Activated B cell treated with CpG ODN at 0.5 μM for 24 hours (primary cell): ENCODE results near the gene TMEM232. TPM values are rescaled to one million over a fixed set of nuclear protein-coding genes. Genes with fewer than 3 reads are reported as not detected.

ENCODE experiments used
- ATAC-seq: fragments of 200-7000 bp; cut with Tn5 transposase; one replicate; pipeline ENCODE4 v1.10.0; 2021; ENCODE audit warnings: low read depth, mild to moderate bottlenecking, moderate library complexity
- CTCF ChIA-PET: fragments of 350-600 bp; sonication (Branson Sonifier 250); formaldehyde crosslinking; loops from one replicate; lab custom pipeline; 2021; ENCODE audit warnings: antibody characterized with exemption; lab: Charles Lee
- POLR2A ChIA-PET: fragments of 350-600 bp; sonication (Branson Sonifier 250); formaldehyde crosslinking; loops from one replicate; lab custom pipeline; 2021; ENCODE audit warnings: antibody characterized with exemption; lab: Charles Lee
- DNase-seq: peaks from one replicate; pipeline ENCODE4 v3.0.0; 2022
- H3K27ac Mint-ChIP-seq: one replicate; pipeline ENCODE4 v1.8.0; 2020; ENCODE audit warnings: mixed read lengths
- H3K27me3 Mint-ChIP-seq: one replicate; pipeline ENCODE4 v1.8.0; 2021; ENCODE audit warnings: mixed read lengths
- H3K36me3 Mint-ChIP-seq: one replicate; pipeline ENCODE4 v1.8.0; 2021; ENCODE audit warnings: low read depth, mixed read lengths
- H3K4me1 Mint-ChIP-seq: one replicate; pipeline ENCODE4 v1.8.0; 2021; ENCODE audit warnings: mixed read lengths
- H3K4me3 Mint-ChIP-seq: one replicate; pipeline ENCODE4 v1.8.0; 2020; ENCODE audit warnings: mild to moderate bottlenecking, mixed read lengths
- H3K9me3 Mint-ChIP-seq: one replicate; pipeline ENCODE4 v1.8.0; 2020; ENCODE audit warnings: mixed read lengths
- intact Hi-C: fragments of 100-400 bp; cut with micrococcal nuclease; formaldehyde crosslinking; loops from one replicate; pipeline ENCODE4 v1.15.1; 2024
- total RNA-seq: library from RNA; stranded (reverse); gene quantifications from 2 replicates; pipeline ENCODE4 v1.2.3, GENCODE V29; 2022
- TF ChIP-seq, protein P1 (sequence below): fragments of 200-600 bp; IDR thresholded peaks from one replicate; pipeline ENCODE4 v1.8.0; 2022; ENCODE audit warnings: antibody characterized with exemption, mild to moderate bottlenecking

TMEM232 gene
- total RNA-seq, 1 donor from 2014 or later: 2.8 TPM

DNA sequence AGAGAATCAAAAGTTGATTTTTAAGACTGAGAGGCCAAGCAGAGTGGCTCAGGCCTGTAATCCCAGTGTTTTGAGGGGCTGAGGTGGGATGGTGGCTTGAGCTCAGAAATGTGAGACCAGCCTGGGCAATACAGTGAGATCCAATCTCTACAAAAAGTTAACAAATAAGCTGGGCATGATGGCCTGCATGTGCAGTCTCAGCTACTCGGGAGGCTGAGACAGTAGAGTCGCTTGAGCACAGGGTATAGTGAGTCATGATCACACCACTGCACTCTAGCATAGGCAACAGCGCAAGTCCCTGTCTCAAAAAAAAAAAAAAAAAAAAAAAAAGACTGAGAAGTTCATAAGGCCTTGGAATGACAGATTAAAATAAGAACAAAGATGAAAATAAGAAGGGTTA is 177.2 kb downstream of the TMEM232 start:
- no peak overlapping the region for H3K27ac Mint-ChIP-seq
- H3K4me1 Mint-ChIP-seq: no peaks in the 10 kb centered on the region
- H3K4me3 Mint-ChIP-seq: no peak overlapping the region
- H3K9me3 Mint-ChIP-seq: peaks cover 7% of the 10 kb centered on the region
- no peaks in the 10 kb centered on the region for H3K27me3 Mint-ChIP-seq
- TF ChIP-seq, protein P1, sequence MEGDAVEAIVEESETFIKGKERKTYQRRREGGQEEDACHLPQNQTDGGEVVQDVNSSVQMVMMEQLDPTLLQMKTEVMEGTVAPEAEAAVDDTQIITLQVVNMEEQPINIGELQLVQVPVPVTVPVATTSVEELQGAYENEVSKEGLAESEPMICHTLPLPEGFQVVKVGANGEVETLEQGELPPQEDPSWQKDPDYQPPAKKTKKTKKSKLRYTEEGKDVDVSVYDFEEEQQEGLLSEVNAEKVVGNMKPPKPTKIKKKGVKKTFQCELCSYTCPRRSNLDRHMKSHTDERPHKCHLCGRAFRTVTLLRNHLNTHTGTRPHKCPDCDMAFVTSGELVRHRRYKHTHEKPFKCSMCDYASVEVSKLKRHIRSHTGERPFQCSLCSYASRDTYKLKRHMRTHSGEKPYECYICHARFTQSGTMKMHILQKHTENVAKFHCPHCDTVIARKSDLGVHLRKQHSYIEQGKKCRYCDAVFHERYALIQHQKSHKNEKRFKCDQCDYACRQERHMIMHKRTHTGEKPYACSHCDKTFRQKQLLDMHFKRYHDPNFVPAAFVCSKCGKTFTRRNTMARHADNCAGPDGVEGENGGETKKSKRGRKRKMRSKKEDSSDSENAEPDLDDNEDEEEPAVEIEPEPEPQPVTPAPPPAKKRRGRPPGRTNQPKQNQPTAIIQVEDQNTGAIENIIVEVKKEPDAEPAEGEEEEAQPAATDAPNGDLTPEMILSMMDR: no peak
- POLR2A ChIA-PET: no interaction called here
- no peaks in the 10 kb centered on the region for H3K36me3 Mint-ChIP-seq
- intact Hi-C loops: no loop called here
- CTCF ChIA-PET: no interaction called here
- ATAC-seq (no peak), DNase-seq (no peak)

DNA sequence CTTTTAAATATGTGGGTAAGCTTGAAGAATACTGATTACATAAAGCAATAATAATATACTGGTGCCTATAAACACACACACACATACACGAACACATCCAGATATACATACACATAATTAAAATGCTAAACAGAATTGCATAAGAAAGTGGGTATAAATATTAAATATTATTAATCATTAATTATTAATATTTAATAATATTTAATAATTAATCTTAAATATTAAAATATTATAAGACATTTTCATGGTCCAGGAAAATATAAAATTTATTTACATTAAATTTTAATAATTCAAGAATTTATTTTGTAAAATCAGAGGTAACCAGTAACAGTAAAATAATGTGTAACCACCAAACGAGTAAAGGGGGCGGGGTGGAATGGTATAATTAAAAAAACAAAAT is 178.3 kb downstream of the TMEM232 start:
- intact Hi-C loops: no loop called here
- H3K27ac Mint-ChIP-seq: no peak overlapping the region
- H3K4me1 Mint-ChIP-seq: no peaks in the 10 kb centered on the region
- no peaks in the 10 kb centered on the region for H3K9me3 Mint-ChIP-seq
- TF ChIP-seq, protein P1: no peak
- no peaks in the 10 kb centered on the region for H3K36me3 Mint-ChIP-seq
- H3K4me3 Mint-ChIP-seq: no peak overlapping the region
- POLR2A ChIA-PET: no interaction called here
- H3K27me3 Mint-ChIP-seq: no peaks in the 10 kb centered on the region
- ATAC-seq: no peak
- CTCF ChIA-PET: no interaction called here
- no peak for DNase-seq

DNA sequence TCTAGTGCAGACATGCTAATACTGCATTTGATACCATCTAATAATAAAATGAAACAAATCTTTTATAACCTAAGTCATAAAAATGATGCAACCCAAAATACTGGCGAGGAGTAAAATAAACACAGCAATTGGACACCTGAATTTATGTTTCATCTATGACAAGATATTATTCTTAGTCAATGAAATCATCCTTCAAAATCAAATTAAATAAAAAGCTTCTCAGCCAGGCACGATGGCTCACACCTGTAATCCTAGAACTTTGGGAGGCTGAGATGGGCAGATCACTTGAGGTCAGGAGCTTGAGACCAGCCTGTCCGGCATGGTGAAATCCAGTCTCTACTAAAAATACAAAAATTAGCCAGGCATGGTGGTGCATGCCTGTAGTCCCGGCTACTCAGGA is 179.0 kb downstream of the TMEM232 start:
- no peak for DNase-seq

DNA sequence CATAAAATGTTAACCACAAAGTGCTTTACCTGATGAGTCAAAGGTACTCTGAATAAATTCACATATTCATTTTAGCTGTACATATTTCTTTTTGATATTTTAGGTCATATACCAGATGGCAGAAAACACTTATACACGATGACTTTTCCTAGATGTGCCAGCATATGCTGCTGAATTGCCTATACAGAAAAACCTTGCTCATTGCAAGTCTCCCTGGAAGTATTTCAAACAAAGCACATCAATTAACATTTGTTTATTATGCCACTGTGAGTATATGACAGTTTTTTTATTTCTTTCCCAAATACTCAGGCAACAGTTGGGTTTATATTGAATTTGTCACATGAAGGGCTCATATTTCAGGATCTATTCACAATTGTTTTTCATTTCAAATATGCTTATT is 180.8 kb downstream of the TMEM232 start:
- Mint-ChIP-seq H3K4me1 (no peaks in the 10 kb centered on the region), H3K27me3 (no peaks in the 10 kb centered on the region), H3K9me3 (no peaks in the 10 kb centered on the region), H3K27ac (no peak overlapping the region), H3K4me3 (no peak overlapping the region), H3K36me3 (no peaks in the 10 kb centered on the region)
- TF ChIP-seq, protein P1: no peak
- ChIA-PET CTCF (no interaction called here), POLR2A (no interaction called here)
- intact Hi-C loops: no loop called here
- no peak for ATAC-seq
- no peak for DNase-seq

More for the DNA sequence above, 179.0 kb downstream of the TMEM232 start:
- intact Hi-C loops: no loop called here
- Mint-ChIP-seq H3K4me3 (no peak overlapping the region), H3K36me3 (no peaks in the 10 kb centered on the region), H3K27me3 (no peaks in the 10 kb centered on the region), H3K9me3 (no peaks in the 10 kb centered on the region), H3K4me1 (no peaks in the 10 kb centered on the region), H3K27ac (no peak overlapping the region)
- CTCF ChIA-PET: no interaction called here
- TF ChIP-seq, protein P1: no peak
- no peak for ATAC-seq
- POLR2A ChIA-PET: no interaction called here

DNA sequence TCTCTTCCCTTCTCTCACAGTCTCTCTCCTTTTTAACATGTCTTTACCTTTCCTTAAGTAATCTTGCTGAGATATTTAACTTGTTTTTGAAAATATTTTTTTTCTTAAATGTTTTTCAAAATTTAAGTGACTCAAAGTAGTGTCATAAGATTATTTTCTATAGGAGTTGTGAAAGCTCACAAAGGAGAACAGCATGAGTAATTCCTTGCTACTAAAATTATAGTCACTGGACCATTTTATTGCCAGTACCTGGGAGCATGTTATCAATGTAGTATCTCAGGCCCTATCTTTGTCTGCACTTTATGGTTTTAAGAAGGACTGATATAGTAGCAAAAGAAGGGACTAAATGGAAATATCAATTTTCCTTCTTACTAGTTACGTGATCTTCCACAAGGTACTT is 181.9 kb downstream of the TMEM232 start:
- POLR2A ChIA-PET: no interaction called here
- no peak overlapping the region for H3K27ac Mint-ChIP-seq
- TF ChIP-seq, protein P1: no peak
- H3K36me3 Mint-ChIP-seq: no peaks in the 10 kb centered on the region
- H3K9me3 Mint-ChIP-seq: no peaks in the 10 kb centered on the region
- no peaks in the 10 kb centered on the region for H3K4me1 Mint-ChIP-seq
- H3K4me3 Mint-ChIP-seq: no peak overlapping the region
- ATAC-seq: no peak
- intact Hi-C loops: no loop called here
- no peak for DNase-seq
- CTCF ChIA-PET: no interaction called here
- no peaks in the 10 kb centered on the region for H3K27me3 Mint-ChIP-seq
